ENCODE data around the gene ANOS1. TPM values are rescaled to one million over a fixed set of nuclear protein-coding genes. Genes with fewer than 3 reads are reported as not detected.

The ANOS1 gene
- polyA plus RNA-seq, 3 donors: 0.08 to 2.5 (median 0.90) TPM

DNA sequence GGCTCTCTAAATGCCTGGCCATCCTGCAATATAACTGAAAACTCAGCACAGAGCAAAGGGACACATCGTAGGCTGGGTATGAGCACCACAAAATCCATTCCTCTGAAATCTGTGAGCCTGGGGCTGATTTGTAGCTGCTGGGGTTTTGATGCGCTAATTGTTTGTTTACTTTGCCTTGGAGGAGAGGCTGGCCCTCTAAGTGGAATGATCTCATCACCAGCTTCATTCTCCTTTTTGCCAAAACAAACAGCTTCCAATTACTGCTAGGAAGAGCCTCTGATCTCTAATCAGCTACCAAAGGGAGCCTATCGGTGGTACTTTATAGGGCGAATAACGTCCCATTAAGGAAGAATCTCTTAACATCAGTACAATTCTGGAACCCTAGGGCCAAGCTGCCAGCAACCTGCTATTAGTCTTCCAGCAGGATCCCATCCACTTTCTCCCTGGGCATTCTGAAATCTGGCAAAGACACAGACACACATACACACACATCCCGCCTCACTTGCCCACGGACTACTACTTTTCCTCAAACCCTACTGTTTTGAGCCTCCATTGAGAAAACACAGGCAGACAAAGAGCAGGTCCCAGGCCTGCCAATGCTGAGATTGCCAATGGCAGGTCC, 5.8 kb downstream of the ANOS1 start:
- no peak overlapping the region for H3K27ac ChIP-seq (ENCODE audit: low read depth, low read length)
- 32 to 64% (median 42%) methylated on average over 7 of the region's 7 CpGs for WGBS, 3 donors

- WGBS, 3 donors: 46 to 72% (median 49%) methylated on average over 4 to 7 of the region's 7 CpGs
- H3K27ac ChIP-seq (ENCODE audit: low read depth, low read length): no peak overlapping the region
Measured at GRCh38 chrX:8724300-8724699, 7.6 kb downstream of the ANOS1 start.

- WGBS, 3 donors: 68 to 74% (median 74%) methylated on average over 2 of the region's 2 CpGs
- H3K27ac ChIP-seq (ENCODE audit: low read depth, low read length): no peak overlapping the region
Measured at GRCh38 chrX:8721536-8721935, 10.4 kb downstream of the ANOS1 start.

GRCh38 chrX:8720136-8720535, 11.8 kb downstream of the ANOS1 start:
- WGBS, 3 donors: 86 to 93% (median 93%) methylated on average over 6 of the region's 6 CpGs
- no peak overlapping the region for H3K27ac ChIP-seq (ENCODE audit: low read depth, low read length)

DNA sequence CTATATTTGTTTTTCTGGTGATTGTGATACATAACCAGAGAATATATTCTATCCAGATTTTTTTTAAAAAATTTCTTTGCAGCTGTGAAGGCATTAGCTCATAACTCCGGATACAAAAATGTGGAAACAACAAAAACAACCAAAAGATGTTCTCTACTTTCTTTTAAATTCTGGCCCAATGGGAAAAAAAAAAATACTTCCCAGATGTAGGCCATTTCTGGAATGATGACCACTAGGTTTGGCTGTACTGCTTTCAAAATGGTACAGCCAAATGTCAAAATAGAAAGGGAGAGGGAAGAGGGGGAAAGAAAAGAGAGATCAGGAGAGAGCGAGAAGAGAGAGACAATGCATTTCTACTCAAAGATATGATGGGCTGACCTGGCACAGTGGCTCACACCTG, 14.6 kb downstream of the ANOS1 start:
- 82 to 86% (median 84%) methylated on average over 2 of the region's 2 CpGs for WGBS, 3 donors
- no peak overlapping the region for H3K27ac ChIP-seq (ENCODE audit: low read depth, low read length)

DNA sequence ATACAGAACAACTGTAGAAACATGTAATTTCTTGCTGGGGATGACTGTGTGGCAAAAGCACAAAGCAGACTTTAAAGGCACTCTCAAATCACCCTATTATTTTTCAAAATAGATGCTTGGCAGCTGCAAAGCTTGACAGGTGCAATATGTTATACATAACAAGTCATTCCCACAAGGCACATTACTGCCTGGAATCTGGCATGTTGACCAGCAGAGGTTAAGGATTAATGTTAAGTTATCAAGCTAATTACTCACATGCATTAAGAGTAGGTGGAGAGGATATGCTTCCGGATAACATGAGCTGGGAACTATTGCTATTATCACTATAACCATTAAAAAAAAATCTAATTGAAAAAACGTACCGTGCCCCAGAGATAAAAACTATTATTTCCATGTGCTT, 17.8 kb downstream of the ANOS1 start:
- H3K27ac ChIP-seq (ENCODE audit: low read depth, low read length): no peak overlapping the region
- 16 to 53% (median 50%) methylated on average over 3 of the region's 3 CpGs for WGBS, 3 donors

DNA sequence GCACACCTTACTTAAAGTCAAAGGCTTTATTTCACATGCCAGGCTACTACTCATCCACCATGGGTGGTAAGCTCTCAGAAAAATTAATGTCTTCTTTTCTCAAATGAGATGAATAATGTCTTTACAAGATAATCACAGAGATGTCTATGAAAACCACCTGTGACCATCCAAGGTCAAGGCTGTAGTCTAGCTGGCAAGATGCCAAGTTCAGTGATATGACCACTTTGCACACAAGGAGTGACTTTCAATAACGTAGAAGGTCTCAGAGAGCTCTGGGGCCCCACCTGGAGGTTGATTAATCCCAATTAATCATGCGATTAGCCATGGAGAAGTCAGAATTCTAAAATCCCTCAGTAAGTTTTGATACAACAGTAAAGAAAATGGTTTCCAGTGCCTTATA, 20.5 kb downstream of the ANOS1 start:
- WGBS, 3 donors: 71 to 81% (median 75%) methylated on average over 2 of the region's 2 CpGs

GRCh38 chrX:8704184-8704583, 27.8 kb downstream of the ANOS1 start:
- 60 to 85% (median 70%) methylated on average over 2 of the region's 2 CpGs for WGBS, 3 donors
- H3K27ac ChIP-seq (ENCODE audit: low read depth, low read length): no peak overlapping the region

More for the DNA sequence above, 20.5 kb downstream of the ANOS1 start:
- no peak overlapping the region for H3K27ac ChIP-seq (ENCODE audit: low read depth, low read length)

DNA sequence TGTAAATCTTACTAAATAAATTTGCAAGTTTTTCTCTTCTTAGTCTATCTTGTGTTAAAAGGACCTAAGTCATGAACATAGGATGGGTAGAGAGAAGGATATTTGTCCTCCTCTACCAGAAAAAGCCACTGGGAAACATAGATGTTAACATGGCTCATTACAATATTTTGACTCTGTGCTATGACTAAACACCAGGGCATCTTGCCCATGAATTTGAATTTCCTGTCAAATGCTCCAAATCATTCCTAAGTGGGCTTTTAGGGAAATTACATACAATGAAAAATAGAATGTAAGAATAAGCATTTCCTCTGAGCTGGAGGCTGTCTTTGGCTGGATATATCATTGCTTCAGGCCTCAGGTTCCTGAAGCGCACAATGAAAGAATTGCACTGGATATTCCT, 39.1 kb downstream of the ANOS1 start:
- no peak overlapping the region for H3K27ac ChIP-seq (ENCODE audit: low read depth, low read length)
- 88 to 100% (median 94%) methylated on average over 1 of the region's 1 CpG for WGBS, 3 donors

DNA sequence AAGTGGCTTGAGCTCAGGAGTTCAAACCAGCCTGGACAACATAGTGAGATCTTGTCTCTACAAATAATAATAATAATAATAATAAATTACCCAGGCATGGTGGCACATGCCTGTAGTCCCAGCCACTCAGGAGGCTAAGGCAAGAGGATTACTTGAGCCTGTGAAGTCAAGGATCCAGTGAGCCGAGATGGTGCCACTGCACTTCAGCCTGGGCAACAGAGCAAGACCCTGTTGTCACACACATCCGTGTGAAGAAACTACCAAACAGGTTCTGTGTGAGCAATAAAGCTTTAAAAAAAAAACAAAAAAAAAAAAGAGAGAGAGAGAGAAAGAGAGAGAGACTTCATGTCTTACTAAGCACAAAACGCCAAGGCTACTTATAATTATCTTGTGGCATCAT, 42.5 kb downstream of the ANOS1 start:
- H3K27ac ChIP-seq (ENCODE audit: low read depth, low read length): no peak overlapping the region
- 52 to 88% (median 75%) methylated on average over 3 of the region's 3 CpGs for WGBS, 3 donors

DNA sequence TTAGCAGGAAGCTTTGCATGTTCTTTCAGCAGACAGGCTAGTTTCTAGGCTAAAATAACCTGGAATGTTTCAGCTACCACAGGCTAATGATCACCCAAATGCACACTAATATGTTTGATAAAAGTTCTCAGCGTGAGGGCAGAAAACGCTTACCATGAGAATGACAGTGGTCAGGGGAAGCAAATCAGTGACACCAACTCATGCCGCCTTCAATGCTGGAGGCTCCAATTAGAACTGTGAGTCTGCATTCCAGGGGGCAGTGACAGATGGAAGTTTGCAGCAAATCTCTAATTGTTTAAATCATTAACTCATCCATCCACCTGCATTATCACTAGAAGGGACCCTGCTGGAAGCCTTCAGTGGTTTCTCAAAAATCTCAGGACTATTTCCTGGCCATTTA, 43.2 kb downstream of the ANOS1 start:
- 28 to 75% (median 51%) methylated on average over 3 of the region's 3 CpGs for WGBS, 3 donors
- H3K27ac ChIP-seq (ENCODE audit: low read depth, low read length): no peak overlapping the region

GRCh38 chrX:8684201-8684965, 47.6 kb downstream of the ANOS1 start:
- no peak overlapping the region for H3K27ac ChIP-seq (ENCODE audit: low read depth, low read length)
- 62 to 73% (median 69%) methylated on average over 16 of the region's 16 CpGs for whole genome bisulfite sequencing, 3 donors

DNA sequence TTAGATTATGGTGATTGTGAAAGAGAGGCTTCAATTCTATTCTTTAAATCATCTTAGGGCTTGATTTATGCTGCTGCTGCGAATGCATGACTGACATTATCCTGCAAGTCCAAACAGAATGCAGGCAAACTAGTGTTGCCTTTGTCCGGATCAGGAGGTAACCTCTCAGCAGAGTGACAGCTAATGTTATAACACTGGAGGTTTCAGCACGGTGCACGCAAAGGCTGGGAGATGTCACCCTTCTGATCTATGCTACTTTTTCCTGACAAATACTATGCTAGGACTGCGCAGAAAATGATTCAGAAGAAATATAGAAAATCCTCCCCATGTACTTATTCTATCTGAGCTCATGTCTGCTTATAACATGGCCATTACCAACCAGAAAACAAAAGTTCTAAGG, 48.2 kb downstream of the ANOS1 start:
- 58 to 88% (median 79%) methylated on average over 5 of the region's 5 CpGs for WGBS, 3 donors
- H3K27ac ChIP-seq (ENCODE audit: low read depth, low read length): no peak overlapping the region

DNA sequence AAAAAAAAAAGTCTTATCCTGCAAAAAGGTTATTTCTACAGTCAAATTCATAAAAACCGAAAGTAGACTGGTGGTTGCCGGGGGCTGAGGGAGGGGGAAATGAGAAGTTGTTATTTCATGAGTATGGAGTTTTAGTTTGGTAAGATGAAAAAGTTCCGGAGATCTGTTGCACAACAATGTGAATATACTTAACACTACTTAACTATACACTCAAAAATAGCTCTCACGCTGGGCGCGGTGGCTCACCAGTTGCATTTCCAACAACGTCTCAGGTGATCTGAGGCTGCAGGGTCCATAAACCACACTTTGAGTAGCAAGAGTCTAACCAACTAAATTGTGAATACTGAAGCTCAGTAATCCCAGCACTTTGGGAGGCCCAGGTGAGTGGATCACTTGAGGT, 52.4 kb downstream of the ANOS1 start:
- WGBS, 3 donors: 79 to 88% (median 86%) methylated on average over 7 of the region's 7 CpGs
- no peak overlapping the region for H3K27ac ChIP-seq (ENCODE audit: low read depth, low read length)

DNA sequence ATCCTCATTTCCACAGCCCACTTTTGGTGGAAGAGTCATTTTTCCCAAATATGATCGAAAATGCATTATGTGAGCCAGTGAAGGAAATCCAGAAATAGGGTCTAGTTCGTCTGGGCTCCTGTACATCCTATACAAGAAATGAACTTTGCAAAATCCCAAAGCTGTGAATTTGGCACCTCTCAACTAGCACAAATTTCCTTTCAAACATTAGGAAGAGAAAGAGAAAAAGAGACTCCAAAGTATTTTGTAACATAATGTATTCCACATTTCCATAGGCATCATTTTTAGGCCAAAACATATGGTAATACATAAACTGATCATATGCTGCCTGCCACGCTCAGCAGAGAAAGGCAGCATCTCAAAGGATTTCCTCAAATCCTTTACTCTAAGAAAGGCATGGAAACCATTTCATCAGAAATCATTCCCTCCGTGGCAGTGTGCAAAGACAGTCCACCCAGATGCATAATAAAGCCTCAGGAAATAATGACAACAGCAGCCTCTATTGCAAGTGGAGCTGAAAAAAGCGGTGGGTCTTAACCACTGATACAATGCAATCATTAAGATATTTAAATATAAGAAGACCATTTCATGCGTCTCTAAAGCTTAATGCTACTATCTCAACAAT, 56.8 kb downstream of the ANOS1 start:
- WGBS, 3 donors: 68 to 82% (median 71%) methylated on average over 6 of the region's 6 CpGs
- no peak overlapping the region for H3K27ac ChIP-seq (ENCODE audit: low read depth, low read length)

- 61 to 75% (median 62%) methylated on average over 5 of the region's 5 CpGs for WGBS, 3 donors
- H3K27ac ChIP-seq (ENCODE audit: low read depth, low read length): no peak overlapping the region
Measured at GRCh38 chrX:8673201-8673600, 58.7 kb downstream of the ANOS1 start.

GRCh38 chrX:8672176-8672575, 59.8 kb downstream of the ANOS1 start:
- H3K27ac ChIP-seq (ENCODE audit: low read depth, low read length): no peak overlapping the region
- WGBS, 3 donors: 60 to 71% (median 60%) methylated on average over 2 of the region's 2 CpGs

DNA sequence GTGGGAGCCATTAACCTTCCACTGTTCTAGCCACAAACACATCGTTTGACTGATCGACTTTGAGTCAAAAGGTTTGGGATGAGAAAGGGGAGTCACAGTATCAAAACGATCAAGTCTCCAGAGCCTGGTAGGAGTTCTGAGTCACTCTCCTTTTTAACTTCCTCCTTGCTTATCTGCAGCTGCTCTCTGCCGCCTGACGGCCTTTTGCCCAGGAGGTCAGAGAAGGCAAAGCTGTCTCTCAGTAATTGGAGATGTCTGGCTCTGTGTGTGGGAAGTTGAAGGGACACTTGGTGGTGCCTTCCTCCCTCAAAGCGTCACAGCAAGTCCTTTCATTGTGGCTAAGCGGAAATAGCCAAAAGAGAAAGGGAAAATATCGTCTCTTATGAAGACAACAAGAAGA, 63.1 kb downstream of the ANOS1 start:
- H3K27ac ChIP-seq (ENCODE audit: low read depth, low read length): no peak overlapping the region

DNA sequence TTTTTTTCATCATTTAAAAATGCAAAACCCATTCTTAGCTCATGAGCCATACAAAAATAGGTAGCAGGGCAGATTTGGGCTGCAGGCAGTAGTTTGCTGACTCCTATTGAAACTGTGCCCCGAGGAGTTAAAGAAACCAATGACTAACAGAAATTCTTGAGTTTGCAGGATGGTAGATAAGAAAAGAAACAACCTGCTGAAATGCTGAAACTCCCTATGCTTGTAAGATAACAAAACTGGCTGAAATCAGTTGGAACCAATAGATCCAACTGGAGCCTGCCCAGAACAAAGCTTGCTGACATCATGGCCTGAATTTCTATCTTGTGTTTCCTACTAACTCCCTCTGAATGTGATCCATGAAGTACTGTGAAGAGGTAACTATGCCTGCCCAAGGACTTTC, 68.6 kb downstream of the ANOS1 start:
- 17 to 39% (median 35%) methylated on average over 1 of the region's 1 CpG for WGBS, 3 donors

More for the DNA sequence above, 63.1 kb downstream of the ANOS1 start:
- 29 to 41% (median 34%) methylated on average over 8 of the region's 8 CpGs for WGBS, 3 donors

DNA sequence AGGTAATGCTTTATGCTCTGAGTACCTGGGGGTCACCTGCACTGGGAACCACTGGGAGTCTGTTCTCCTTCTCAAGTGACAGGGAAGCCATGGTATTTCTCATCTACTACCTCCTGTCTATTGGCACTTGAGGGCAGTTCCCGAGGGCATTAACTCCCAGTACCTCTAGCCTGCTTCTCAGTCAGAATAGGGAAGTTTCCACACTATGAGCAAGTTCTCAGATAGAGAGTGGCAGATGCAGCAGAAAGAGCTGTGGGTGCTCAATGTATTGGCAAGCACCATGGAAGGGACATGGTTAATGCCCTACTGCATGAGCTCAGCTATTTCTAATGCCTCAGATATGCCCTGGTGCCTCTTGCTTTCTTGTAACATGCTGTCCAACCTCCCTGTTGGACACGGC, 74.1 kb downstream of the ANOS1 start:
- no peak overlapping the region for H3K27ac ChIP-seq (ENCODE audit: low read depth, low read length)
- 60 to 70% (median 68%) methylated on average over 2 of the region's 2 CpGs for WGBS, 3 donors

More for the DNA sequence above, 68.6 kb downstream of the ANOS1 start:
- no peak overlapping the region for H3K27ac ChIP-seq (ENCODE audit: low read depth, low read length)

Measured in adipose tissue (tissue), 3 donors.